Peyer's patch (tissue), 4 donors: ENCODE results near the gene RFPL2. TPM values are rescaled to one million over a fixed set of nuclear protein-coding genes. Genes with fewer than 3 reads are reported as not detected.

ENCODE experiments used
- DNase-seq, 3 donors: peaks; one replicate each; pipeline ENCODE4 v3.0.0-alpha.2; 2017 to 2019
- H3K27ac ChIP-seq, 4 donors: fragments of 200-600 bp; sonication (generic); one replicate each; pipeline ENCODE4 v1.5.1; 2016 to 2019
- H3K27me3 ChIP-seq, 2 donors: fragments of 200-600 bp; sonication (generic); one replicate each; pipeline ENCODE4 v1.5.1; 2019
- H3K36me3 ChIP-seq, 3 donors: fragments of 200-600 bp; sonication (generic); one replicate each; pipeline ENCODE4 v1.5.1; 2016 to 2019
- H3K4me1 ChIP-seq, 4 donors: fragments of 200-600 bp; sonication (generic); one replicate each; pipeline ENCODE4 v1.5.1; 2016 to 2019
- H3K4me3 ChIP-seq, 4 donors: fragments of 200-600 bp; sonication (generic); 1 replicate in 3 of 4; 2 replicates in 1 of 4; pipeline ENCODE4 v1.5.1; 2016 to 2019; ENCODE audit warnings: mild to moderate bottlenecking in 1 of 4
- H3K9me3 ChIP-seq, 4 donors: fragments of 200-600 bp; sonication (generic); one replicate each; pipeline ENCODE4 v1.5.1; 2016 to 2019; ENCODE audit warnings: mild to moderate bottlenecking in 1 of 4
- CTCF ChIP-seq, 6 experiments: fragments of 450-650 bp in 4 of 6; fragments of 200-600 bp in 2 of 6; sonication (generic) in 1 of 6; IDR thresholded peaks; one replicate each; pipeline ENCODE4 v1.5.1; 2017 to 2019; ENCODE audit warnings: antibody characterized with exemption in 6 of 6, mild to moderate bottlenecking in 3 of 6, moderate library complexity in 1 of 6
- POLR2A ChIP-seq, 2 donors: fragments of 450-650 bp; IDR thresholded peaks; one replicate each; pipeline ENCODE4 v1.5.1; 2017; ENCODE audit warnings: antibody characterized with exemption in 2 of 2, mild to moderate bottlenecking in 2 of 2, moderate library complexity in 2 of 2
- total RNA-seq, 4 donors: library from RNA; depleted of rRNA; stranded (reverse); fragments of >200 nt; gene quantifications; one replicate each; pipeline ENCODE4 v1.1.0, GENCODE V29; 2016

RFPL2 gene
- total RNA-seq, 4 donors from 2014 or later, result not detected

- DNase-seq, result no peak
- no peaks in the 10 kb centered on the region for H3K9me3 ChIP-seq
- no peak overlapping the region for H3K27ac ChIP-seq
- H3K27me3 ChIP-seq, result no peaks in the 10 kb centered on the region
- H3K4me3 ChIP-seq, result no peak overlapping the region
- no peaks in the 10 kb centered on the region for H3K4me1 ChIP-seq
- no peak for TF ChIP-seq CTCF (IDR thresholded peaks at IDR 0.05)
- TF ChIP-seq POLR2A (IDR thresholded peaks at IDR 0.05), result no peak
- peaks cover 0 to 5% (median 0%) of the 10 kb centered on the region in 3 donors for H3K36me3 ChIP-seq
These were observed 27.4 kb upstream of the RFPL2 start for GRCh38 chr22:32232191-32232830.

- TF ChIP-seq CTCF (IDR thresholded peaks at IDR 0.05), result no peak
- no peak for TF ChIP-seq POLR2A (IDR thresholded peaks at IDR 0.05)
- H3K27ac ChIP-seq, result no peak overlapping the region
- H3K27me3 ChIP-seq, result no peaks in the 10 kb centered on the region
- H3K4me1 ChIP-seq, result no peaks in the 10 kb centered on the region
- H3K4me3 ChIP-seq, result no peak overlapping the region
- H3K9me3 ChIP-seq, result no peaks in the 10 kb centered on the region
- H3K36me3 ChIP-seq, result peaks cover 0 to 10% (median 0%) of the 10 kb centered on the region in 3 donors
- DNase-seq, result no peak
These were observed 21.6 kb upstream of the RFPL2 start for GRCh38 chr22:32226326-32227104.

GRCh38 chr22:32222991-32223390, 18.1 kb upstream of the RFPL2 start:
- H3K4me3 ChIP-seq, result no peak overlapping the region
- TF ChIP-seq CTCF (IDR thresholded peaks at IDR 0.05), result no peak
- no peak for TF ChIP-seq POLR2A (IDR thresholded peaks at IDR 0.05)
- no peaks in the 10 kb centered on the region for H3K4me1 ChIP-seq
- no peaks in the 10 kb centered on the region for H3K9me3 ChIP-seq
- H3K27ac ChIP-seq, result no peak overlapping the region
- DNase-seq, result no peak
- H3K27me3 ChIP-seq, result no peaks in the 10 kb centered on the region
- peaks cover 0 to 5% (median 0%) of the 10 kb centered on the region in 3 donors for H3K36me3 ChIP-seq

- H3K9me3 ChIP-seq, result no peaks in the 10 kb centered on the region
- DNase-seq, result no peak
- no peak overlapping the region for H3K4me3 ChIP-seq
- no peaks in the 10 kb centered on the region for H3K4me1 ChIP-seq
- H3K27ac ChIP-seq, result no peak overlapping the region
- TF ChIP-seq CTCF (IDR thresholded peaks at IDR 0.05) (no peak), POLR2A (IDR thresholded peaks at IDR 0.05) (no peak)
- no peaks in the 10 kb centered on the region for H3K27me3 ChIP-seq
- H3K36me3 ChIP-seq, result no peaks in the 10 kb centered on the region
These were observed 14.2 kb upstream of the RFPL2 start for GRCh38 chr22:32219026-32219425.

- no peak overlapping the region for H3K27ac ChIP-seq
- no peaks in the 10 kb centered on the region for H3K27me3 ChIP-seq
- TF ChIP-seq CTCF (IDR thresholded peaks at IDR 0.05) (no peak), POLR2A (IDR thresholded peaks at IDR 0.05) (no peak)
- DNase-seq, result no peak
- no peaks in the 10 kb centered on the region for H3K9me3 ChIP-seq
- H3K36me3 ChIP-seq, result no peaks in the 10 kb centered on the region
- H3K4me3 ChIP-seq, result no peak overlapping the region
- no peaks in the 10 kb centered on the region for H3K4me1 ChIP-seq
These were observed 13.6 kb upstream of the RFPL2 start for GRCh38 chr22:32218470-32218869.
